ENCODE measurements around the gene RAMP3. TPM values are rescaled to one million over a fixed set of nuclear protein-coding genes. Genes with fewer than 3 reads are reported as not detected.

The RAMP3 gene, protein sequence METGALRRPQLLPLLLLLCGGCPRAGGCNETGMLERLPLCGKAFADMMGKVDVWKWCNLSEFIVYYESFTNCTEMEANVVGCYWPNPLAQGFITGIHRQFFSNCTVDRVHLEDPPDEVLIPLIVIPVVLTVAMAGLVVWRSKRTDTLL
- not detected in 5 replicates for total RNA-seq (2022; extraction: Qiagen RNA extraction; ENCODE audit: low read depth)

DNA sequence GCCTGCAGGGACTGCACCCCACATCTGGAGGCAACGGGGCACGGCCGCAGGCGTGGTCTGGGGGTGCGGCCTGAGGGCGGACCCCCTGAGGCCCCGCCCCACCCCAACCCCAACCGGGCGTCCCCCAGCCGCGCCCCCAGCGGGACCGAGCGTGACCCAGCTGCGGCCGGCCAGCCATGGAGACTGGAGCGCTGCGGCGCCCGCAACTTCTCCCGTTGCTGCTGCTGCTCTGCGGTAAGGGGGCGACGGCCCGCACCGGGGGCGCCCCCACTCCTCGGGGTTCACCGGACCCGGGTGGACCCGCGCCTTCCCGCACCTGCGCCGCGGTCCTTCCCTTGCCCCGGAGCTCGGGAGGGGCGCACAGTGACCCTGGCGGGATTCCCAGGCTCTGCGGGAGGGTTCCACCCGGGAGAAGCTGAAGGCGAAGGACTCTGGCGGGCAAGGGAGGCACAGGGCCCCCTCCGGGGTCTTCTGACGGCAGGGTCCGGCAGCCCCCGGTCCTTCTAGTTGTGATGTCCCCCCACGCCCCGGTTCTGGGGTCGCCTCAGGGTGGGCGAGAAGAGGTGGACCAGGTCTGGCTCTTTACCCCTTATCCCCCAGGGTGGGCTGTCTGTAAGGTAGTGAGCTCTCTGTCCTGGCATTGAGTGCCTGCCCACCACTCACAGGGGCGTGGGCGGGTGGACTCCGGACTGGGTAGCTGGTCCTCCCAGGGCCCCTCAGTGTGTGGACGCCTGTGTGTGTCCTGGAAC, at the start of gene RAMP3:
RAMP3 (plus strand) TSS at position 139 of the 749 bp plus-strand sequence; CDS start at position 177, 38 bp downstream.

DNA sequence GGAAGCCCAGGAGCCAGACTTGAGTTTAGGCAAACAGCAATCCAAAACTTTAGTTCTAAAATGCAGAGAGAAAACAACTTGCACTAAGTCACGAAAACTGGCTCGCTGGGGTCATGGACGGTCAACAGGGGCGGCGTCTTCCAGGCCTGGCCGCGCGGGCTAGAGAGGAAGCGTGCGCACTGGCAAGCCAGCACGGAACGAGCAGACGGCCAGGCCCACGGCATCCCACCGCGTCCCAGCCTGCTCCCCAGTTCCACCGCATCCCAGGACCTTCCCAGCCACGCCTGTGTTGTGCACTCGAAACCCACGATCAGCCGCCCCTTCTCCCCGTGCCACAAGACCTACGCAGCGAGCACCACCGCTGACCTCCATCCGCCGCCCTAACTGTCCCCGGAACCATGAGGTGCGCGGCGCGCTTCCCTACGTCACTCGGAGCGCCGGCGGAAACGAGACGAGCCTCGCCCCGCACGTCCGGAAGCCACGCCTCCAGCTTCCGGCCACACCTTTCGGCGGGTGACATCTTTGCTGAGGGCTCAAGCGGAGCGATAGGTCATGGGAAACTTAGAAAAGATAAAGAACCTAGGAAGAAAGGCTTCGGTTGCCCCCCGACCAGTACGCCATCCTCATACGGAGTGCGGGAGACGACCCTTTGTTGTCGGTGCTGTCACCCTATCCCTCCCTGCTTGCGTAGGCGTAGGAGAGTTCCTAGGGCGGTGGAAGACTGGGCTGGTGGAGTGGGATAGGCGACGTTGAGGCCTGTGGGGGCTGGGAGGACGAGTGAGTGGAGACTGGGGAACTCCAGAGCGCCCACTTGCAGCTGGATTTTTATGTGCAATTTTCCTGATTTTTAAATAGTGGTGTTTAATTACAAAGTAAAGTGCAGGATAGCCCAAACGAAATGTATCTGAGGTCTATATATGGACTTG, 46.0 kb upstream of the RAMP3 start, which contains the start of gene TBRG4:
TBRG4 (minus strand) TSS at position 400 of the 926 bp plus-strand sequence. CDS start 2,460 bp downstream, outside the sequence.

Other genes starting within 250 kb of the RAMP3 start
- 0.07 to 0.20 TPM (median 0.13 TPM) in 5 replicates for gene MYO1G, start 178.8 kb upstream of the RAMP3 start, total RNA-seq (2022; extraction: Qiagen RNA extraction; ENCODE audit: low read depth)
- 30.0 to 45.2 TPM (median 41.6 TPM) in 5 replicates for gene CCM2, start 157.6 kb upstream of the RAMP3 start, total RNA-seq (2022; extraction: Qiagen RNA extraction; ENCODE audit: low read depth)
- gene NACAD, start 68.8 kb upstream of the RAMP3 start, total RNA-seq (2022; extraction: Qiagen RNA extraction; ENCODE audit: low read depth) = 0.12 to 0.48 TPM (median 0.29 TPM) in 5 replicates
- 97.7 to 108 TPM (median 107 TPM) in 5 replicates for gene TBRG4, start 46.1 kb upstream of the RAMP3 start, total RNA-seq (2022; extraction: Qiagen RNA extraction; ENCODE audit: low read depth)

Measured in A549 treated with RU486 at 1 μM for 4 hours (cell line).